BJ (cell line): Measurements from ENCODE around the gene FBXO48. TPM values are rescaled to one million over a fixed set of nuclear protein-coding genes. Genes with fewer than 3 reads are reported as not detected.

Experiments
- CTCF ChIA-PET: fragments of 350-600 bp; formaldehyde crosslinking; extraction: SDS; loops from one replicate; lab custom pipeline; 2021; ENCODE audit warnings: antibody characterized with exemption, inconsistent platforms; lab: Yijun Ruan, JAX
- POLR2A ChIA-PET: fragments of 300-600 bp; sonication (Branson Sonifier 250); formaldehyde crosslinking; extraction: SDS; loops from one replicate; lab custom pipeline; 2021; ENCODE audit warnings: antibody characterized with exemption; lab: Charles Lee
- DNase-seq: peaks from one replicate; pipeline ENCODE4 v3.0.0-alpha.2; 2011; ENCODE audit warnings: low read depth
- H3K27me3 ChIP-seq: 2 replicates; pipeline ENCODE4 v1.6.0; 2011; ENCODE audit warnings: low read length; ENCODE audit not compliant: control insufficient read depth, insufficient read depth
- H3K36me3 ChIP-seq: 2 replicates; pipeline ENCODE4 v1.5.1; 2011; ENCODE audit warnings: low read length; ENCODE audit not compliant: control insufficient read depth, insufficient read depth
- H3K4me3 ChIP-seq: 2 replicates; pipeline ENCODE4 v1.5.1; 2011; ENCODE audit warnings: low read depth, mild to moderate bottlenecking, control low read depth, low read length
- CTCF ChIP-seq: IDR thresholded peaks from 2 replicates; pipeline ENCODE4 v1.5.1; 2011; ENCODE audit warnings: low read depth, mild to moderate bottlenecking, control low read depth, inconsistent platforms, low read length, moderate library complexity; ENCODE audit not compliant: insufficient read depth
- polyA plus RNA-seq: library from polyadenylated mRNA; depleted of rRNA; stranded (reverse); fragments of >200 nt; gene quantifications from 2 replicates; pipeline ENCODE4 v1.2.3, GENCODE V29; 2011

FBXO48 gene
- polyA plus RNA-seq, 1 experiment, result 0.49 TPM

GRCh38 chr2:68475110-68475509 lies 8.0 kb upstream of the FBXO48 start:
- DNase-seq, result no peak
- H3K27me3 ChIP-seq, result no peaks in the 10 kb centered on the region; the same call in 1 of the 2 replicates
- ChIA-PET POLR2A (no interaction called here), CTCF (interaction anchor here (1.0 to 1.2 kb wide), 2 partner anchors 12 to 120 kb away, joined by 3 to 7 read pairs; no protein-coding TSS in a partner anchor)
- TF ChIP-seq CTCF, result no peak
- no peaks in the 10 kb centered on the region for H3K36me3 ChIP-seq
- H3K4me3 ChIP-seq, result no peak overlapping the region

- TF ChIP-seq CTCF, result no peak
- no peaks in the 10 kb centered on the region; the same call in 1 of the 2 replicates for H3K27me3 ChIP-seq
- H3K36me3 ChIP-seq, result no peaks in the 10 kb centered on the region
- no peak overlapping the region for H3K4me3 ChIP-seq
- DNase-seq, result no peak
- ChIA-PET POLR2A (no interaction called here), CTCF (interaction anchor here (0.6 to 0.7 kb wide), 2 partner anchors 8 to 15 kb away, joined by 3 read pairs; no protein-coding TSS in a partner anchor)
Measured at GRCh38 chr2:68472796-68473414, 5.8 kb upstream of the FBXO48 start.

GRCh38 chr2:68471385-68471784 lies 4.3 kb upstream of the FBXO48 start:
- ChIA-PET CTCF (no interaction called here), POLR2A (no interaction called here)
- no peak for DNase-seq
- Histone ChIP-seq H3K27me3 (no peaks in the 10 kb centered on the region; the same call in 1 of the 2 replicates), H3K36me3 (no peaks in the 10 kb centered on the region), H3K4me3 (no peak overlapping the region)
- no peak for TF ChIP-seq CTCF

- Histone ChIP-seq H3K4me3 (no peak overlapping the region), H3K27me3 (no peaks in the 10 kb centered on the region; the same call in 1 of the 2 replicates), H3K36me3 (no peaks in the 10 kb centered on the region)
- DNase-seq, result no peak
- no peak for TF ChIP-seq CTCF
- ChIA-PET CTCF (no interaction called here), POLR2A (no interaction called here)
Measured at GRCh38 chr2:68469935-68470334, 2.8 kb upstream of the FBXO48 start.

- CTCF ChIA-PET, result interaction anchor here (7.2 kb wide), 1 partner anchor 126 kb away, joined by 69 read pairs; no protein-coding TSS in a partner anchor
- H3K36me3 ChIP-seq, result no peaks in the 10 kb centered on the region
- no peak for TF ChIP-seq CTCF
- no peaks in the 10 kb centered on the region; the same call in 1 of the 2 replicates for H3K27me3 ChIP-seq
- no peak overlapping the region for H3K4me3 ChIP-seq
- POLR2A ChIA-PET, result no interaction called here
- DNase-seq, result no peak
Measured at GRCh38 chr2:68468801-68469200, 1.7 kb upstream of the FBXO48 start.
